ENCODE measurements around the gene RANBP3L.

The RANBP3L gene

DNA sequence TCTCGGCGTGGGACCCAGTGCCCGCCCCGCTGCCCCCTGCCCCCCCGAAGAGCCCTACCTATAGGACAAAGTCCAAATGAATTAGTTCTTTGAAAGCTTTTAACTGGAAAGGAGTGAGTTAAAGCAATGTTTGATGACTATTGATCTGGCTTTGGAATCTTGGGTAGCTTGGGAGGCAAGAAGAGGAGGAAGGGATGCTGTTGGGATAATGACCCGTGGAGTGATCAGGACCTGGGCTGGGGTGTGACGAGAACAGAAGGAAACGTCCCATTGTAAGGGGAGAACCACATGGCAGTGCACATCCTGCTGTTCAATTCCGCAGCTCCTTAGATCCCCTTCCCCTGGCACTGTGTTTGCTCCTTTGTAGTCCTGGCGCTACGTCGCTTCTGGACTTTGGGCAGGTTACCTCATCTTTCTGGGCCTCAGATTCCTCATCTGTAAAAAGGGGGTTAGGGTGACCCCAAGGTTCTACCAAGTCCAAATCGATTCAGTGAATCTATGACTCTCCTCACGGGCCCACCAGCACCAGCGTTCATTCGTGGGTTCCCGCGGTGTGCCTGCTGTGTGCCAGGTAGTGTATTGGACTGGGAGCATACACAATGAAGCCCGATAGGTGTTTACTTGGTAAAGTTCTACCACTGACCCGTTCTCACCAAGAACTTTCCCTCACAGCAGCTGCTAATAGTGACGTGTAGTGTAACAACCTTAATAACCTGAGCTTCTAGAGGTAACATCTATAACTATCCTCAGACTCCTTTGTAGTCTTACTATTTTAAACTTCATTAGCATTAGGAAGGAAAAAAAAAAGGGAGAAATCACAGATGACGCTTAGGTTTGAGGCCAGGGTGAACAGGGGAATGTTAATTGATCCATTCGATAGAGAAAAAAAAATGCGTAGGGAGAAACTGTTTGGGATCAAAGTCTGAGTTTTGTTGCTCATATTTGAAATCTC, 58.9 kb downstream of the RANBP3L start:
- DNase-seq, result no peak

DNA sequence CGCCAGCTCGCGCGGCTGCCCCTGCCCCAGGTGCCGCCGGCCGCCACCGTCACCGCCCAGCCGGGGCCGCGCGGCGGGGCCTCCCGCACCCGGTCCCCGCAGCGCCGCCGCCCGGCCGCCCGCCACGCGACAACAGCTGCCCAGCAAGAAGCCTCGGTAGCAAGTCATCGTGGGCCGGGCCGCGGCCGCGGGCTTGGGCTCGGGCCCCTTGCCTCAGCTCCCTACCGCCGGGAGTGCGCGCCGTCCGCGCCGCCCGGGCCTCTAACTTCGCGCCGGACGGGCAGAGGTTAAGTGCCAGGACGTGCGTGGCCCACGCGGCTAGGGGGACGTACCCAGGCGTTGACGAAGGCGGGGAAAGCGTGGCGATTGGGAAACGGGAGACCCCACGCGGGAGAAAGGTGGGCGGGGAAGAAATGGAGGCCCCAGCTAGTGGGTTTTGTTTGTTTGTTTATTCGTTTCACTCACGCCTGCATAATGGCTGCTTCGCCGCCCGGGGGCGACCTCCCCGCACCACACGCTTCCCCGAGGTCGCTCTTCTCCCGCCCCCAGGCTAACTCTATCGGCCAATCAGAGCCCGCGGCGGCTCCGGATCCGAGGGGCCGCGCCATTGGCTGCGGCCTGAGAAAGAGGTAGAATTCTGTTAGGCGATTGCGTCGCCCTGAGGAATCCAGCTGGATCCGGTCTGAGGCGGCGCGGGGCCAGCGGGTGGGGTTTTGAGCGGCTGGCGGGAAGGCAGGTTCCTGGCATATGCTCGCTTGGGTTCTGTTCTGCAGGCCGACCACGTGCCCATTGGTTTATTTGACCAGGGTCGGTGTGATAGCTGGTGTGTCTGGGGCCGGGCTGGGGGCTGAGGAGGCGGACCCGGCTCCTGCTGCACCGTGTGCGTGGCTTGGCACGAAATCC, 59.8 kb downstream of the RANBP3L start, which contains the start of gene NADK2:
Gene NADK2 (minus strand): TSS at position 295 of the 903 bp plus-strand sequence. CDS start 127 bp downstream, at position 168.
- DNase-seq, result peak; percentile 94

DNA sequence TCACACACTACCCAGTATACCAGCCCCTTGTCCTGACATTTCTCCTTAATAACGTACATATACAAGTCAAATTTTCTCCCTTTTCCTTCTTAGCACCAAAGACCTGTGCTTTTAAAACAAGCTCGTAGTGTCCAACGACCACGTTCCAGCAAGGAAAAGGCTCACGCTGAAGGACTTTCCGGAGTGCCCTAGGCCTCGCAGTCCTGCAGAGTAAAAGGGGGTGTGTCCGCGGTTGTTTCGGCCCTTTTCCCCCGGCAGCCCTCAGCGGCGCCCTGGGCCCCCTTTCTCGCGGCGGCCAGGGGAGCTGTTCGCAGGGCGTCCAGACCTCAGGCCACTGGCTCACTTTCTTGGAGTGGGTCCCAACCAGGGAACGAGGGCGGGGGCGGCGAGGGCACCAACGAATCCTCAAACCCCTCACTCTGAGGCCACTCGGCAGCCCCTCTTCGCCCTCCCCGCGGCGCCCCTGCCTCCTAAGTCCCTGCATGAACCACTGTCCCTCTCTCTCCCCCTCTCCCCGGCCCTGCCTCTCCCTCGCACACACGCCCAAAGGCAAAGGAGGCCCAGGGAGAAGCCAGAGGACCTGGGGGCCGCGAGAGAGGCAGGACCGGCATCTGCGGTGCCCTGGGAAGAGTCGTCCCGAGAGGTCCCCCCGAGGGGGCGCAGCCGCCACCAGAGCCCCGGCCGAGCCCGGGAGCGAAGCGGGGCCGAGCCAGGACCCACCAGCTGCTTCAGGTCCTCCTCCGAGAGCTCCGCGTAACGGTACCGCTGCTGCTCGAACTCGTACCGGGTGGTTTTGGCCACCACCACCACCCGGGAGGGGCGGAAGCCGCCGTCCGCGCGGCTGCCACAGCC, 60.7 kb downstream of the RANBP3L start:
- DNase-seq, result peak; percentile 50

GRCh38 chr5:36239370-36240293, 62.1 kb downstream of the RANBP3L start:
- no peak for DNase-seq

GRCh38 chr5:36238502-36239295, 63.0 kb downstream of the RANBP3L start:
- DNase-seq, result no peak

- DNase-seq, result no peak
Measured at GRCh38 chr5:36237751-36238150, 64.0 kb downstream of the RANBP3L start.

- no peak for DNase-seq
Measured at GRCh38 chr5:36236801-36237200, 64.9 kb downstream of the RANBP3L start.

- DNase-seq, result no peak
Measured at GRCh38 chr5:36232533-36232932, 69.2 kb downstream of the RANBP3L start.

DNA sequence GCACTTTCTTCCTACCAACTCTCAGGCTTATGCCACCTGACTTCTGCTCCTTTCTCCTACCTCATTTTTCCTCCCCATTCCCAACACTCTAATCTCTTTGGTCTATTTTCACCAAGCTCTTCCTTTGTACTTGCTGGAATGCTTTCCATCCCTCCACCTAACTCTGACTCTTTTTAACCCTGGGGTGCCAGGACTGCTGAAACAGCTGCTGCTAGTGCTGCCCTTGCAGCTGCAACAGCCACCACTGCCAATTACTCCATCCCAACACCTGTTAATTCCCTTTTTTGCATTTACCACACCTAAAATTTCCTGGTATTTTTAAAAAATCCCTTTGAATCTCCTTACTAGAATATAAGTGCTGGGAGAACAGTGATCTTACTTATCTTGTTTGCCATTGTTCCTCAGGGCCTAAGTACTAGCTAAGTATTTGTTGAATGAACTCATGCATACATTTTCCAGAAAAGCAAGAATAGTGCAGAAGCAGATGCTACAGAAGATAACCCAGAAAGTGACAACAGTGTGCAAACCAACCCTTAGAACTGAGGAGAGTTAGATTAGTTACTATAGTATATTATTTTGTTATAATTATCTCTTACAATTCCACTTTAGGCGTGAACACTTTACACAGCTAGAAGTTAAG, 71.4 kb downstream of the RANBP3L start:
- no peak for DNase-seq

- DNase-seq, result no peak
Measured at GRCh38 chr5:36228505-36228904, 73.2 kb downstream of the RANBP3L start.

DNA sequence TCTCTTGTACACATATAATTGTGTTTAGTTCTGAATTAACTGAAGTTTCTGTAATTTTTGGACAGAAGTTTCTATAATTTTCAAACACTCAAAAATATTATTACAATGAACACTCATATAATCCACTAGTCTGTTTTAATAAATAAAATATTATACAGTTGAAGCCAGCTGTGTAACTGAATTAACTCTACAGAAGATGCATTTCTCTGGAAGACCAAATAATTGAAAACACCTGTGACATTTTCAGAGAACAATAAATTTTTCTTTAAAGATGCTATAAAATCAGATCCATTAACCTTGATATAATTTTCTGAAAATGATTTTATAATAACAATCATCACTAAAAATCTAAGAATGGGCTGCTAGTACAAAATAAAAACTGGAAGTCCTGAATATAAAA, 74.7 kb downstream of the RANBP3L start:
- no peak for DNase-seq

- DNase-seq, result no peak
Measured at GRCh38 chr5:36222620-36223019, 79.1 kb downstream of the RANBP3L start.

DNA sequence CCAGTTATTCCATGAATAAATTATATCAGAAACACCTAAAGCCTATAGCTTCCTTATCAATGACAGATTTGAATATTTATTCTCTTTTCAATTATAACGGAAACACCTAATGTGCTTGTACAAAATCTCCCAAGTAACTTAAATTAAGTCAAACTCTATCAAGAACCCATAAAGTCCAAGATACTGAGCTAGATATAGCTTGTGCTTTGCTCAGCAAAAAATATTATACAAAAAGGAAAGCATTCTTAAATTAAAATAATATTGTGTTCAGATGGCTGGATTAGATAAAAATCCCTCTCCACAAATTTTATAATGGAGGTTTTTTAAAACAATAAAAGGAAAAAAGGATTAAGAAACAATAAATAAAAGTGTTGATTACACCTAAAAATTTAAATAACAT, 83.7 kb downstream of the RANBP3L start:
- no peak for DNase-seq

DNA sequence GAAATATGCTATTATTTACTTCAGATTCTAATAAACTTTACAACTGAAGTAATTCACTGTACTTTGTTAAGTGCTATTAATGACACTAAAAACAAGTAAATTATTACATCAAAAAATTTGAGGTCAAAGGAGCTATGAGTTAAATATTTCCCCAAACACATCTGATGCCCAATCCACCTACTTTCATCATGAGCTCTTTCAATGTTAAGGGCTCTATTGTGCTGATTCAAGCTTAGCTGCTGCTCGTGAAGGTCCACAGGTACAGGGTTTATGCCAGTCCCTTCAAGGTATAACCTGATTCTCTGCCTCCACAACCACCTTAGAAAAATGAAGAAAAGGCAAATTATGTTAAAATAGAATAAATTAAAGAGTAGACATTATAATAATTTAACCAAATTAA, 84.1 kb downstream of the RANBP3L start:
- DNase-seq, result no peak

- DNase-seq, result no peak
Measured at GRCh38 chr5:36215910-36216309, 85.8 kb downstream of the RANBP3L start.

DNA sequence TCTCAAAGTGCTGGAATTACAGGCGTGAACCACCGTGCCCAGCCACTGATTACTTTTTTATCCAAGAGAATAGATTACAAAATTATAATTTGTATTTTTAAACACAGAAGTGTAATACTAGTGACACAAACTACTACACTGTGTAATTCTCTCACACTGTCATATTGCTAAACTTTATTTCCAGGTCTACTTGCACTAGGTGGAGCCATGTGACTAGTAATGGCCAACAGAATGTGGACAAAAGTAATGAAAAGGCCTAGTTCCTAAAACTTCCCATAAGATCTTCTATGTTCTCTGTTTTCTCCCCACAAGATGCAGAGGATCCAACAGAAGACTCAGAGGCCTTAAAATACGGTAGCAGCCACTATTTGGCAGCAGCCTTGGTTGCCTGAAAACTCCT, 87.3 kb downstream of the RANBP3L start:
- no peak for DNase-seq

- no peak for DNase-seq
Measured at GRCh38 chr5:36209664-36210063, 92.0 kb downstream of the RANBP3L start.

DNA sequence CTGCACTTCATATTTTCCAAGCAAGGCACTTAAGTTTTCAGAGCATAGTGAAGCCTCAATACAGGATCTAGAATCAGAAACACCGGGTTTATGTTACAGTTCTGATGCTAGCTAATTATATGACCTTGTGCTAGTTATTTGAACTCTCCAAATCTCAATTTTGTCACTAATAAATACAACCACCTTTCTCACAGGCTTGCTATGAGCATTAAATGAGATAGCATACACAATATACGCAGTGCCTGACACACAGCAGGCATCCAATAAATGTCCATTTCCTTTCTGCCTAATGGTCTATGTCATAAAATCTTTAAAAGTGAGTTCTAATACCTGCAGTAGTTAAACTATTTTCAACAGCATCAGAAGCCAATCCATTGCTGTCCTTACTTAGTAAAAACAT, 92.9 kb downstream of the RANBP3L start:
- no peak for DNase-seq

DNA sequence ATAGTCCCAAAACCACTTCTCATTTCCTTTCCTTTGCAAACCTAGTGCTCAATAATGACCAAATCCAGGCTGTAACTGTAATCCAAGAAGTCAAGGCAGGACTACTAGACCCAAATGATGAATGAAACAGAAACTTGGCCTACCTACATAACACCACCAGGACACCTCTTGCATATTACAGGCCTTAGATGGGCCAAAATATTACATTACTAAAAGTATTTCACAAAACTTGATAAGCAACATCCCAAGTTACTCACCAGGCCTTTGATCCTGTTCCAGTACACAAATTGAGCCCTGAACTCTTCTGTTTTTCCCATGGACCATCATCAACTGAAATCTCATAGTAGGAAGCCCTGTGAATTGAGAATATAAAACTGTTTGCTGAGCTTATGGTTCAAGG, 94.8 kb downstream of the RANBP3L start:
- DNase-seq, result no peak

DNA sequence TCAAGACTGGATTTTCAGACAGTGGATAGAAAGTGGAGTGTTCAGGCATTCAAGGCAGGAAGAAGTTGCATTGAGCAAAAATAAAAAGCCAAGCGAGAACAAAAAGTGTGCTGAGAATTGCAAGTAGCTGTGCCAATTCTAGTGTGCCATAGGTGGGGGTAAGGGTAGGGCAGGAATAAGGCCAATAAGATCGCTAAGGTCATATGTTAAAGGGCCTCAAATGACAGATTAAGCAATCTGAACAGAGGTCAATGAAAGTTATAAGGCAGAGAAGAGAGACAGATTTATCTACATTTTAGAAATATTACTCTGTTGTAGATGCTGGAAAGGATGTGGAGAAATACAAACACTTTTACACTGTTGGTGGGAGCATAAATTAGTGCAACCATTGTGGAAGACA, 96.4 kb downstream of the RANBP3L start:
- DNase-seq, result no peak
